ENCODE data around the gene ZBTB34. TPM values are rescaled to one million over a fixed set of nuclear protein-coding genes. Genes with fewer than 3 reads are reported as not detected.

ZBTB34 gene
- total RNA-seq, 1 experiment from 2014 or later = 15.8 TPM

DNA sequence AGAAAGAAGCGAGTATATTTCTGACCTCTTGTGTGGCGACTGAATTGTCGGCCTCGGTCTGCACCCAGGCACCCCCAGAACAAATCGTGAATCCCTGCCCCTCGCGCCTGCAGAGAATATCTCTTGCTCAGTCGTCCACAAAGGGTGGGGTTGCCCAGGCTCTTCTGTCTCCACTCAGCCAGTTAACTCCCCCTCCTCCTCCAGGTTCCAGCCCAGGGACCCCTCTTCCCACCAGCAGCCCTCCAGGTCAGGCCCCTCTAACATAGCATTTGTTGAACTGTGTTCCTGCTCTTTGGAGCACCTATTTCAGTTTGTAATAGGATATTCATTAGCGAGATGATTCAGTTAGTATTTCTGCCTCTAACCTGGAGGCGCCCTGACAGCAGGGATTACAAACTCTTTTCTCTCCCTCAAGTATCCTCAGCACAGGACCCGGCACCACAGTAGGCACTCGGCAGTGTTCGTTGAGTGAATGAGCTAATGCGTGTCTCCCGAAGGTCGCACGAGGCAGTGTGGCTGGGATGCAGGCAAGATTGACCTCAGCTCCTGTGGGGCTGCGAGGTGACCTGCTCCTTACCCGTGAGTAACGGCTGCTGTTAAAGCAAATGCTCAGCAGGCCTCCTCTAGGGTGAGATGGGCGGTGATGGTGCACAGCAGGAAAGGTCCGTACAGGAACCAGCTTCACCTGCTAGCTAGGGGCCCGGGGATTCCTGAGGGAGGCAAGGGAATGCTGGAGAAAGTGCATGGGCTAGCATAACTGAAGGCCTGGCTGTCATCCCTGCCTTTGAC lies 25.8 kb downstream of the ZBTB34 start:
- H4K91ac ChIP-seq (ENCODE audit: insufficient read length, low read depth, low read length) = no peak overlapping the region
- no peak overlapping the region for H4K5ac ChIP-seq (ENCODE audit: insufficient read length, low read depth, low read length)
- H3K4me1 Mint-ChIP-seq = peaks cover 12 to 27% of the 10 kb centered on the region in 2 experiments
- H3K4me3 Mint-ChIP-seq = no peak overlapping the region
- peak; percentile 37 for DNase-seq
- H2BK120ac ChIP-seq (ENCODE audit: low read depth, low read length, poor library complexity, severe bottlenecking) = no peak overlapping the region
- H2BK20ac ChIP-seq (ENCODE audit: low read depth, low read length, poor library complexity, severe bottlenecking) = no peak overlapping the region
- no peaks in the 10 kb centered on the region for H3K79me1 ChIP-seq (ENCODE audit: insufficient read depth, low read depth, low read length, poor library complexity, severe bottlenecking)
- H2BK5ac ChIP-seq (ENCODE audit: insufficient read length, low read length) = no peak overlapping the region
- H3K4me1 ChIP-seq (ENCODE audit: insufficient read depth, low read length) = no peaks in the 10 kb centered on the region; the same call in 1 of the 2 replicates
- no peak overlapping the region for H3K4me2 ChIP-seq (ENCODE audit: insufficient read depth, insufficient read length, low read length)
- no peak overlapping the region for H3K27ac ChIP-seq (ENCODE audit: insufficient read length, low read depth, low read length)
- no peak overlapping the region for H3K9ac ChIP-seq (ENCODE audit: extremely low read depth, insufficient read length, low read length)
- no peaks in the 10 kb centered on the region for H3K9me3 ChIP-seq (ENCODE audit: control insufficient read depth, low read depth, low read length)
- no peak overlapping the region for H2AFZ ChIP-seq (ENCODE audit: low read length)
- H3K36me3 Mint-ChIP-seq (ENCODE audit: insufficient read depth in 1 of 3, low read depth in 3 of 3) = no peaks in the 10 kb centered on the region
- no peak overlapping the region for H3K23ac ChIP-seq (ENCODE audit: insufficient read length, low read depth, low read length)
- H3T11ph ChIP-seq (ENCODE audit: low read length) = no peak overlapping the region
- no peak overlapping the region for H2BK12ac ChIP-seq (ENCODE audit: insufficient read length, low read depth, low read length)
- no peak overlapping the region for H3K56ac ChIP-seq (ENCODE audit: insufficient read length, low read depth, low read length)
- no peaks in the 10 kb centered on the region for H3K27me3 ChIP-seq (ENCODE audit: insufficient read depth, low read length)
- no peaks in the 10 kb centered on the region for H3K9me3 Mint-ChIP-seq
- H3K79me2 ChIP-seq (ENCODE audit: insufficient read depth, low read length) = no peaks in the 10 kb centered on the region
- no peak overlapping the region for H4K8ac ChIP-seq (replicated peaks; ENCODE audit: insufficient read length, low read depth, low read length)
- peak overlapping the region; percentile 16 to 65 (median 49); a peak in 6 of 7 replicates for H3K27ac Mint-ChIP-seq
- WGBS (ENCODE audit: extremely low coverage, insufficient read length, low lambda C conversion rate) = no CpG with 5 or more reads among the region's 23 CpGs
- no peaks in the 10 kb centered on the region; the same call in 1 of the 2 replicates for H3K27me3 Mint-ChIP-seq (ENCODE audit: low read depth)
- H2AK5ac ChIP-seq (ENCODE audit: insufficient read length, low read length) = no peak overlapping the region
- no peaks in the 10 kb centered on the region for H3K23me2 ChIP-seq (ENCODE audit: insufficient read length, low read depth, low read length, poor library complexity, severe bottlenecking)
- no peak overlapping the region for H3K18ac ChIP-seq (ENCODE audit: insufficient read length, low read depth, low read length)
- no peak overlapping the region; the same call in 1 of the 2 replicates for H3K14ac ChIP-seq (ENCODE audit: insufficient read depth, low read length)
- no peaks in the 10 kb centered on the region for H4K20me1 ChIP-seq (ENCODE audit: control insufficient read depth, insufficient read depth, insufficient read length)
- TF ChIP-seq, protein P1, sequence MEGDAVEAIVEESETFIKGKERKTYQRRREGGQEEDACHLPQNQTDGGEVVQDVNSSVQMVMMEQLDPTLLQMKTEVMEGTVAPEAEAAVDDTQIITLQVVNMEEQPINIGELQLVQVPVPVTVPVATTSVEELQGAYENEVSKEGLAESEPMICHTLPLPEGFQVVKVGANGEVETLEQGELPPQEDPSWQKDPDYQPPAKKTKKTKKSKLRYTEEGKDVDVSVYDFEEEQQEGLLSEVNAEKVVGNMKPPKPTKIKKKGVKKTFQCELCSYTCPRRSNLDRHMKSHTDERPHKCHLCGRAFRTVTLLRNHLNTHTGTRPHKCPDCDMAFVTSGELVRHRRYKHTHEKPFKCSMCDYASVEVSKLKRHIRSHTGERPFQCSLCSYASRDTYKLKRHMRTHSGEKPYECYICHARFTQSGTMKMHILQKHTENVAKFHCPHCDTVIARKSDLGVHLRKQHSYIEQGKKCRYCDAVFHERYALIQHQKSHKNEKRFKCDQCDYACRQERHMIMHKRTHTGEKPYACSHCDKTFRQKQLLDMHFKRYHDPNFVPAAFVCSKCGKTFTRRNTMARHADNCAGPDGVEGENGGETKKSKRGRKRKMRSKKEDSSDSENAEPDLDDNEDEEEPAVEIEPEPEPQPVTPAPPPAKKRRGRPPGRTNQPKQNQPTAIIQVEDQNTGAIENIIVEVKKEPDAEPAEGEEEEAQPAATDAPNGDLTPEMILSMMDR (conservative IDR thresholded peaks at IDR 0.05) = no peak
- no peak overlapping the region for H2BK15ac ChIP-seq (ENCODE audit: low read depth, low read length)
- H3K4ac ChIP-seq (ENCODE audit: low read depth, low read length) = no peak overlapping the region
